Tibial artery (tissue), 4 donors: ENCODE data around the gene KLF13.

Experiments used
- DNase-seq, 2 donors: peaks; one replicate each; pipeline ENCODE4 v3.0.0-alpha.2; 2019
- H3K27ac ChIP-seq, 2 donors: fragments of 200-600 bp; sonication (generic) in 1 of 2; 1 replicate in 1 of 2; 2 replicates in 1 of 2; pipeline ENCODE4 v1.5.1; 2018 to 2019; ENCODE audit warnings: mild to moderate bottlenecking in 1 of 2
- H3K27me3 ChIP-seq, 2 donors: fragments of 200-600 bp; sonication (generic) in 1 of 2; one replicate each; pipeline versions ENCODE4 v1.5.1 to v1.6.0; 2016 to 2019
- H3K36me3 ChIP-seq, 3 donors: fragments of 200-600 bp; sonication (generic) in 2 of 3; one replicate each; pipeline ENCODE4 v1.5.1; 2016 to 2019; ENCODE audit warnings: mild to moderate bottlenecking in 2 of 3
- H3K4me1 ChIP-seq, 4 donors: fragments of 200-600 bp; sonication (generic) in 2 of 4; 1 replicate in 3 of 4; 2 replicates in 1 of 4; pipeline ENCODE4 v1.5.1; 2016 to 2019
- H3K4me3 ChIP-seq, 2 donors: fragments of 200-600 bp; sonication (generic) in 1 of 2; 1 replicate in 1 of 2; 2 replicates in 1 of 2; pipeline ENCODE4 v1.5.1; 2018 to 2019; ENCODE audit warnings: mild to moderate bottlenecking in 2 of 2
- H3K9me3 ChIP-seq, 3 donors: fragments of 200-600 bp; sonication (generic) in 1 of 3; one replicate each; pipeline ENCODE4 v1.5.1; 2016 to 2019
- intact Hi-C: fragments of 100-400 bp; cut with DNase I; formaldehyde crosslinking; loops from one replicate; pipeline ENCODE4 v1.15.0; 2023; ENCODE audit warnings: low total_unique reads
- TF ChIP-seq, protein P1 (sequence below), 2 experiments: fragments of 200-600 bp in 1 of 2; fragments of 450-650 bp in 1 of 2; IDR thresholded peaks; one replicate each; pipeline ENCODE4 v1.5.1; 2017 to 2019; ENCODE audit warnings: antibody characterized with exemption in 2 of 2, mild to moderate bottlenecking in 1 of 2, moderate library complexity in 1 of 2

Gene KLF13

DNA sequence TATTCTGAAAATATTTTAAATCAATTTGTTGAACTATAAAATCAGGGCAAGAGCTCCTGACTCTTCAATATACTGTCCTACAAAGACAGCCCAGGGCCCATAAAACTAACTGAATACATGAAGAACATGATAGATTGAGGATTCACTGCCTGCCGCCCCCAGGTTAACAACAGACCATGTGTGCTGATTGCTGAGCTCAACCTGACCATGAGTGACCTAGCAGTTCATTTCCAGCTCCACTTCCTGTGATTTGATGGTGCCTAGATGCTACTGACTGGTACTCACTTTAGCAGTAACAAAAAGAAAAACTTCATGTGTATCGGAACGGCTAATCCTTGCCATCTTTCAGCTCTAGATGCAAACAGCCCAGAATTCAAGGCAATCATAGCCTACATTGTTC lies 9.6 kb upstream of the KLF13 start:
- H3K27ac ChIP-seq: no peak overlapping the region
- no peaks in the 10 kb centered on the region for H3K4me1 ChIP-seq
- H3K4me3 ChIP-seq: no peak overlapping the region
- intact Hi-C loops: no loop called here
- TF ChIP-seq, protein P1, sequence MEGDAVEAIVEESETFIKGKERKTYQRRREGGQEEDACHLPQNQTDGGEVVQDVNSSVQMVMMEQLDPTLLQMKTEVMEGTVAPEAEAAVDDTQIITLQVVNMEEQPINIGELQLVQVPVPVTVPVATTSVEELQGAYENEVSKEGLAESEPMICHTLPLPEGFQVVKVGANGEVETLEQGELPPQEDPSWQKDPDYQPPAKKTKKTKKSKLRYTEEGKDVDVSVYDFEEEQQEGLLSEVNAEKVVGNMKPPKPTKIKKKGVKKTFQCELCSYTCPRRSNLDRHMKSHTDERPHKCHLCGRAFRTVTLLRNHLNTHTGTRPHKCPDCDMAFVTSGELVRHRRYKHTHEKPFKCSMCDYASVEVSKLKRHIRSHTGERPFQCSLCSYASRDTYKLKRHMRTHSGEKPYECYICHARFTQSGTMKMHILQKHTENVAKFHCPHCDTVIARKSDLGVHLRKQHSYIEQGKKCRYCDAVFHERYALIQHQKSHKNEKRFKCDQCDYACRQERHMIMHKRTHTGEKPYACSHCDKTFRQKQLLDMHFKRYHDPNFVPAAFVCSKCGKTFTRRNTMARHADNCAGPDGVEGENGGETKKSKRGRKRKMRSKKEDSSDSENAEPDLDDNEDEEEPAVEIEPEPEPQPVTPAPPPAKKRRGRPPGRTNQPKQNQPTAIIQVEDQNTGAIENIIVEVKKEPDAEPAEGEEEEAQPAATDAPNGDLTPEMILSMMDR (IDR thresholded peaks at IDR 0.05): no peak
- H3K9me3 ChIP-seq: peaks cover 0 to 19% (median 11%) of the 10 kb centered on the region in 3 donors
- H3K27me3 ChIP-seq: peaks cover 0 to 36% of the 10 kb centered on the region in 2 donors
- DNase-seq: no peak
- H3K36me3 ChIP-seq: no peaks in the 10 kb centered on the region

DNA sequence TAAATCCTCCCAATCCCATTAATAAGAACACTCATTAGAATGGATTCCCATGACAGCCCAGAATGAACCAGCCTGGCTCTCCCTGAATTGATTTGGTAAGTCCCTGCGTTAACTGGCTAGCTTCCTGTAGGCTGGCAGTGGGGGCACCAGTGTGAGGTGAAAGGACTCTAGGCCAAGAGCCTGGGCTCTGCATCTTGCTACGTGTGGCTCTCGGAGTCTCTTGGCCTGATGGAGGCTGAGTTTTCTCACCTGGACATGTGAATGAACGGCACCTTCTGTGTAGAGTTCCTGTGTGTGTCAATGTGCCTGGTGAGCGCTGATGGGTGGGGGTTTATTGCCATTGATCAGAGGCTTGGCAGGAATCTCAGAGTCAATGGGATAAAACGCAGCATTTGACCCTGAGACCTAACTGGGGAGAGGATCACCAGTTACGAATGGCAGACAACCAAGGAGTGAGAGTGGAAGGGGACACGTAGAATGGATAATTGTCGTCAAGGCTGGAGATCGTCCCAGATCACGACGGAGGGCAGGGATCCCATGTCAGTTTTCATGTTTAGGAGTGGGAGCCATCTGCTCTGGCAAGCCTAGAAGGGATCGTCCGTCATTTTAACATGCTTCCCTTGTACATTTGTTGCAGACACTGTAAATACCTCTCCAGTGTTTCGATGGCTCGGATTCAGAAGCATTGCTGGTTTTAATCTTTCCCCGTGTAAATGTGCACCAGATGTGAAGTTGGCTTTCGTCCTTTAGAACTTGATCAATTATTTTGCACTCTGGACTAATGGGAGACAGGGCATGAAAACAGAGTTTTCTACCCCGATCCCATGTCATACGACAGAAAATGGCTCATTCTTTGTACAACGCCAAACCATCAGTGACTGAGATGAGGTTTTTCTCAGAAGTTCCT lies 9.0 kb upstream of the KLF13 start:
- Histone ChIP-seq H3K27me3 (peaks cover 0 to 31% of the 10 kb centered on the region in 2 donors), H3K9me3 (peaks cover 0 to 19% (median 11%) of the 10 kb centered on the region in 3 donors), H3K36me3 (no peaks in the 10 kb centered on the region), H3K27ac (no peak overlapping the region), H3K4me1 (no peaks in the 10 kb centered on the region), H3K4me3 (no peak overlapping the region)
- DNase-seq: no peak
- TF ChIP-seq, protein P1 (IDR thresholded peaks at IDR 0.05): no peak
- intact Hi-C loops: no loop called here

DNA sequence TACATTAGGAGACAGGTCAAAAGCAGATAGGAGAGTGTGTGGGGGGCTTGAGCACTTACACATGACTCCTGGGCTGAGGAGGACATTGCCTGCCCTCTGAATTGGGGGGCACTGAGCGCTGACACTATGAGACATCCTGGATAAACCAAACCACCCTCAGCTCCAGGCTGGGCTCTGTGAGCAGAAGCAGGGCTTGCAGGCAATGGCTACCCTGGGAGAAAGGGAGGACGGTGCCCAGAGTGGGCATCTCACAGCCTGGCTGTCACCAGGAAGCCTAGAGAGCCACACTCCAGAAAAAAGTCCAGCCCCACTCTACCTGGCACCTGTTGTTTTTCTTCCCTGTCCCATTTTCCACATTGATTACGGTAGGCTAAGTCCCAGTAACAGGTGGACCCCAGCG lies 8.2 kb upstream of the KLF13 start:
- TF ChIP-seq, protein P1 (IDR thresholded peaks at IDR 0.05): no peak
- no peaks in the 10 kb centered on the region for H3K4me1 ChIP-seq
- H3K9me3 ChIP-seq: peaks cover 0 to 12% (median 5%) of the 10 kb centered on the region in 3 donors
- no peaks in the 10 kb centered on the region for H3K36me3 ChIP-seq
- H3K4me3 ChIP-seq: no peak overlapping the region
- intact Hi-C loops: no loop called here
- no peak for DNase-seq
- H3K27me3 ChIP-seq: peaks cover 0 to 31% of the 10 kb centered on the region in 2 donors
- H3K27ac ChIP-seq: no peak overlapping the region

DNA sequence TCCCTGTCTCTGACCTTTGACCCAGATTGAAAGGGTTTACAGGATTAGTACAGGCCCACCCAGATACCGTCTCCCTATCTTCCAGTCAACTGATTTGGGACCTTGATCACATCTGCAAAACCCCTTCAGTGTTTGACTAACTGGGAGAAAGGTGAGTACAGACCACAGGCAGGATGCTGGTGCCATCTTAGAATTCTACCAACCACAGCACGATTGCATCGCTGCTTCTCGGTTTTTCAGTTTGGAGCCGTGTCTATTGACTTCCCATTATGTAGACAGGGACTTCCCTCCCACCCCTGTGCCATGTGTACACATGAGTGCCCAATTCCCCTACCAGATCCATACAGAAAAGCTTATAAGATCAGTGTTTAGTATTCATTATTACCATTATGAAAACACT lies 6.6 kb upstream of the KLF13 start:
- H3K27ac ChIP-seq: no peak overlapping the region
- no peaks in the 10 kb centered on the region for H3K9me3 ChIP-seq
- H3K4me1 ChIP-seq: peaks cover 0 to 3% (median under 1%) of the 10 kb centered on the region in 4 donors
- H3K36me3 ChIP-seq: no peaks in the 10 kb centered on the region
- no peak for DNase-seq
- intact Hi-C loops: no loop called here
- no peak overlapping the region for H3K4me3 ChIP-seq
- H3K27me3 ChIP-seq: peaks cover 0 to 23% of the 10 kb centered on the region in 2 donors
- TF ChIP-seq, protein P1 (IDR thresholded peaks at IDR 0.05): no peak

DNA sequence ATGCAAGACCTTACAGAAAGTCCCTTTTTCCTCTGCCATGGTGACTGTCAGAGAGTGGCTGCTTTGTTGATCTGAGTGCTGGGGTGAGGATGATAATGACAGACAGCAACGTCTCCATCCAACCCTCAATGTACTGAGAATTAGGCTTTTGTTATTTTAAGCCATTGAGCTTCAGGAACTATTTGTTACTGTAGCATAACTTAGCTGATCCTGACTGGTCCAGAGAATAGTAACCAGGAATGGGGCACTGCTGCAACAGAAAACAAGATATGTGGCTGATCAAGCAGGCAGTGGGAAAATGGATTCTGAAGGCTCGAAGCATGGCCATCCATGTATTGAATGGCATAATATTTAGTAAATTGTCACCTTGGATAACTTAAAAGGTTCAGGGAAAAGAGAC lies 5.2 kb upstream of the KLF13 start:
- Histone ChIP-seq H3K27ac (no peak overlapping the region), H3K4me1 (peaks cover 0 to 9% (median 6%) of the 10 kb centered on the region in 4 donors), H3K4me3 (no peak overlapping the region), H3K27me3 (peaks cover 0 to 11% of the 10 kb centered on the region in 2 donors), H3K36me3 (no peaks in the 10 kb centered on the region), H3K9me3 (no peaks in the 10 kb centered on the region)
- intact Hi-C loops: no loop called here
- TF ChIP-seq, protein P1 (IDR thresholded peaks at IDR 0.05): no peak
- DNase-seq: no peak
